Progenitor cell of endocrine pancreas (in vitro differentiated cells): ENCODE data around the gene SOBP. TPM values are rescaled to one million over a fixed set of nuclear protein-coding genes. Genes with fewer than 3 reads are reported as not detected.

Experiments
- DNase-seq: peaks from one replicate; pipeline ENCODE4 v3.0.0; 2021; ENCODE audit warnings: low spot score; ENCODE audit not compliant: unreplicated experiment
- H3K27ac Mint-ChIP-seq: 2 replicates; pipeline ENCODE4 v1.8.0; 2021; ENCODE audit warnings: mild to moderate bottlenecking, moderate library complexity, mixed read lengths
- H3K27me3 Mint-ChIP-seq: 2 replicates; pipeline ENCODE4 v1.8.0; 2021; ENCODE audit warnings: mixed read lengths
- H3K36me3 Mint-ChIP-seq: 2 replicates; pipeline ENCODE4 v1.8.0; 2022; ENCODE audit warnings: mixed read lengths; ENCODE audit not compliant: insufficient read depth
- H3K4me1 Mint-ChIP-seq: 2 replicates; pipeline ENCODE4 v1.8.0; 2021; ENCODE audit warnings: low read depth, mixed read lengths
- H3K4me3 Mint-ChIP-seq: 2 replicates; pipeline ENCODE4 v1.8.0; 2021; ENCODE audit warnings: low read depth, mild to moderate bottlenecking, moderate library complexity, mixed read lengths
- H3K9me3 Mint-ChIP-seq: 2 replicates; pipeline ENCODE4 v1.8.0; 2021; ENCODE audit warnings: low read depth, mixed read lengths
- long read RNA-seq: library from polyadenylated mRNA; unstranded; transcript quantifications from one replicate; pipeline ENCODE4 v2.0.0, GENCODE V29; 2020
- total RNA-seq: library from RNA; stranded (reverse); gene quantifications from 2 replicates; pipeline ENCODE4 v1.2.1, GENCODE V29; 2021
- TF ChIP-seq, protein P1 (sequence below): fragments of 200-600 bp; sonication (generic); IDR thresholded peaks from one replicate; pipeline ENCODE4 v1.5.0; 2021; ENCODE audit warnings: antibody characterized with exemption, mild to moderate bottlenecking; ENCODE audit not compliant: unreplicated experiment

Gene SOBP, protein sequence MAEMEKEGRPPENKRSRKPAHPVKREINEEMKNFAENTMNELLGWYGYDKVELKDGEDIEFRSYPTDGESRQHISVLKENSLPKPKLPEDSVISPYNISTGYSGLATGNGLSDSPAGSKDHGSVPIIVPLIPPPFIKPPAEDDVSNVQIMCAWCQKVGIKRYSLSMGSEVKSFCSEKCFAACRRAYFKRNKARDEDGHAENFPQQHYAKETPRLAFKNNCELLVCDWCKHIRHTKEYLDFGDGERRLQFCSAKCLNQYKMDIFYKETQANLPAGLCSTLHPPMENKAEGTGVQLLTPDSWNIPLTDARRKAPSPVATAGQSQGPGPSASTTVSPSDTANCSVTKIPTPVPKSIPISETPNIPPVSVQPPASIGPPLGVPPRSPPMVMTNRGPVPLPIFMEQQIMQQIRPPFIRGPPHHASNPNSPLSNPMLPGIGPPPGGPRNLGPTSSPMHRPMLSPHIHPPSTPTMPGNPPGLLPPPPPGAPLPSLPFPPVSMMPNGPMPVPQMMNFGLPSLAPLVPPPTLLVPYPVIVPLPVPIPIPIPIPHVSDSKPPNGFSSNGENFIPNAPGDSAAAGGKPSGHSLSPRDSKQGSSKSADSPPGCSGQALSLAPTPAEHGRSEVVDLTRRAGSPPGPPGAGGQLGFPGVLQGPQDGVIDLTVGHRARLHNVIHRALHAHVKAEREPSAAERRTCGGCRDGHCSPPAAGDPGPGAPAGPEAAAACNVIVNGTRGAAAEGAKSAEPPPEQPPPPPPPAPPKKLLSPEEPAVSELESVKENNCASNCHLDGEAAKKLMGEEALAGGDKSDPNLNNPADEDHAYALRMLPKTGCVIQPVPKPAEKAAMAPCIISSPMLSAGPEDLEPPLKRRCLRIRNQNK
- total RNA-seq: 15.4 and 17.0 TPM in 2 replicates
- long read RNA-seq, partial matches to known transcripts: 3 of 10 reads
- long read RNA-seq, other reads (novel, unspliced or antisense): 7 of 10 reads

- H3K4me3 Mint-ChIP-seq: peak within 1 kb of the TSS; percentile 80
- H3K36me3 Mint-ChIP-seq: no peaks in the 10 kb centered on the region
- H3K9me3 Mint-ChIP-seq: no peaks in the 10 kb centered on the region
- peak; percentile 38 for DNase-seq
- peak within 1 kb of the TSS; percentile 80 for H3K27ac Mint-ChIP-seq
- H3K27me3 Mint-ChIP-seq: peaks cover 41% of the 10 kb centered on the region
- TF ChIP-seq, protein P1, sequence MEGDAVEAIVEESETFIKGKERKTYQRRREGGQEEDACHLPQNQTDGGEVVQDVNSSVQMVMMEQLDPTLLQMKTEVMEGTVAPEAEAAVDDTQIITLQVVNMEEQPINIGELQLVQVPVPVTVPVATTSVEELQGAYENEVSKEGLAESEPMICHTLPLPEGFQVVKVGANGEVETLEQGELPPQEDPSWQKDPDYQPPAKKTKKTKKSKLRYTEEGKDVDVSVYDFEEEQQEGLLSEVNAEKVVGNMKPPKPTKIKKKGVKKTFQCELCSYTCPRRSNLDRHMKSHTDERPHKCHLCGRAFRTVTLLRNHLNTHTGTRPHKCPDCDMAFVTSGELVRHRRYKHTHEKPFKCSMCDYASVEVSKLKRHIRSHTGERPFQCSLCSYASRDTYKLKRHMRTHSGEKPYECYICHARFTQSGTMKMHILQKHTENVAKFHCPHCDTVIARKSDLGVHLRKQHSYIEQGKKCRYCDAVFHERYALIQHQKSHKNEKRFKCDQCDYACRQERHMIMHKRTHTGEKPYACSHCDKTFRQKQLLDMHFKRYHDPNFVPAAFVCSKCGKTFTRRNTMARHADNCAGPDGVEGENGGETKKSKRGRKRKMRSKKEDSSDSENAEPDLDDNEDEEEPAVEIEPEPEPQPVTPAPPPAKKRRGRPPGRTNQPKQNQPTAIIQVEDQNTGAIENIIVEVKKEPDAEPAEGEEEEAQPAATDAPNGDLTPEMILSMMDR: peak; percentile 41
- peaks cover 18% of the 10 kb centered on the region for H3K4me1 Mint-ChIP-seq
Measured at GRCh38 chr6:107489636-107490565, at the start of gene SOBP. Gene SOBP, plus strand, starts transcription at chr6:107490117. Its CDS starts 500 bp downstream, at chr6:107490617.

DNA sequence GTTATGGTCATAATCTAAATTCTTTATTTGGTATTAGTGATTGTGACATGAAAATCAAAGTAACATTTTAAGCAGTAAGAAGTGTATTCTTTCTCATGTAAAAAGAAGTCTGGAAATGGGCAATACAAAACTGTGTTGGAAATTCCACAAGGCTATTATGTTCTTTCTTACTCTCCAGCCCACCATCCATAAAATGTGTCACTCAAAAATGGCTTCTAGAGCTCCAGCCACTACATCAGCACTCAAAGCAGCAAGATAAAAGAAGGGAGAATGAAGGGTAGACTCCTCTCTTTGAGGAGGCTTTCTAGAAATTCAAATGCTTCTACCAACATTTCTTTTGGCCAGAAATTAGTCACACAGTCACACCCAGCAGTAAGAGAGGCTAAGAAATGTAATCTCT lies 49.0 kb upstream of the SOBP start:
- Mint-ChIP-seq H3K4me3 (no peak overlapping the region), H3K9me3 (peaks cover 4% of the 10 kb centered on the region), H3K27me3 (no peaks in the 10 kb centered on the region), H3K4me1 (no peaks in the 10 kb centered on the region), H3K27ac (no peak overlapping the region), H3K36me3 (peaks cover 4% of the 10 kb centered on the region)
- TF ChIP-seq, protein P1: no peak
- no peak for DNase-seq

DNA sequence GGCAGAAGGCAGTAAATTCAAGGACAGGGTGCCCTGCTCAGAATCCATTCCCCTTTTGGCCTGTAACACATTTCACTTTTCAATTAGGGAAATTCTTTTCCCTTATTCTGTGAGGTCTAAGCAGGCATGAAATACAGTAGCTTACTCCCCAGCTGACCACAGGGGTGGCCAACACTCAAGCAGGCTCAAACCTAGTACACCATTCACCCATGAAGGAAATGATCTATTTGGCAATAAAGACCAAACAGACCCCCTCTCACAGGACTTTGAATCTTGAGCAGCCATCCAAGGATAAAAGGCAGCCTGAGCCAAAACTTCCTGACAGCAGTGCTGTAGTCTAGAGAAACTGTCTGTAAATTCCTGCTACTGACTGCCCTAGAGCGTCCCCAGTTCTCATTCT lies 48.2 kb upstream of the SOBP start:
- Mint-ChIP-seq H3K27me3 (no peaks in the 10 kb centered on the region), H3K9me3 (peaks cover 8% of the 10 kb centered on the region), H3K27ac (no peak overlapping the region), H3K4me1 (no peaks in the 10 kb centered on the region), H3K4me3 (no peak overlapping the region), H3K36me3 (peaks cover 8% of the 10 kb centered on the region)
- DNase-seq: no peak
- TF ChIP-seq, protein P1: no peak

GRCh38 chr6:107442938-107443607 lies 46.8 kb upstream of the SOBP start:
- H3K27ac Mint-ChIP-seq: no peak overlapping the region
- peaks cover 19% of the 10 kb centered on the region for H3K9me3 Mint-ChIP-seq
- DNase-seq: no peak
- H3K36me3 Mint-ChIP-seq: peaks cover 15% of the 10 kb centered on the region
- H3K4me3 Mint-ChIP-seq: no peak overlapping the region
- no peaks in the 10 kb centered on the region for H3K4me1 Mint-ChIP-seq
- no peaks in the 10 kb centered on the region for H3K27me3 Mint-ChIP-seq
- TF ChIP-seq, protein P1: no peak
